Measurements from ENCODE around the gene GMPR2.
"Not testable (repeated sequence)": the region's sequence is repeated elsewhere in the genome, so short reads cannot be mapped to it uniquely, and the experiment has no call there.

The GMPR2 gene

DNA sequence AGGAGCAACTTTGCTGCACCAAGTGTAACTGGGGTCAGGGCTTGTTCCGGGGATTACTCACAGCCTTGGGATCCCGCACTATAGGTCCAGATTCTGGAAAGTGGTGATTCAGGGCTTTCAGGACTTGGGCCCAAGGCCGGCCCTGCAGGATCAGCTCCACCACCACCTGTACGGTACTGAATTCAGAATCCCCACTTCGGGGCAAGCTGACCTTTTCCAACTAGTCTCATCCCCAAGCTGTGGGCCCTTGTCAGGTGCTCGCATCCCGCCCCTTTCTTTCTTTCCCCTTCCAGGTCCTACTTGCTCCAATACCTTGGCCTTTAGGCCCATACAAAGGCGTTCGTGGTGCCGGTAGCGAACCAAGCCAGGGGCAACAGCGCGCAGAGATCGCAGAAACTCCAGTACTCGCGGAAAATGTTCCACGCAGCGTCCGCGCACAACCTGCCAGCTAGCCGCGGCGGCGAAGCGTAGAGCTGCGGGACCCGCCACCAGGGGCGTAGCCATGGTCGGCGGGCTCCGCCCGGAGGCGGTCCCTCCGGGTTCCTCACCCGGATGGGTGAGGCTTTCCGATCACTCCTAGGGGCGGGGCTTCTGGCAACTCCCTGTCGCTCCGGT, 9.2 kb downstream of the GMPR2 start:
- peak; percentile 96 for DNase-seq
- no peak overlapping the region for H4K8ac ChIP-seq (ENCODE audit: low read depth, low read length)
- H3K4me1 ChIP-seq (ENCODE audit: control insufficient read depth, low read depth, low read length) = peaks cover 5% of the 10 kb centered on the region
- H4K5ac ChIP-seq (ENCODE audit: low read length) = no peak overlapping the region
- H3K23ac ChIP-seq (ENCODE audit: low read length) = peak overlapping the region; percentile 75
- peaks cover 2% of the 10 kb centered on the region for H3K36me3 ChIP-seq (ENCODE audit: control insufficient read depth, insufficient read depth, low read length)
- no peaks in the 10 kb centered on the region for H3K27me3 ChIP-seq (ENCODE audit: insufficient read depth, low read length, poor library complexity)
- peak overlapping the region; percentile 96 for H3K56ac ChIP-seq (ENCODE audit: low read length)
- no CpG with 5 or more reads among the region's 39 CpGs for WGBS (ENCODE audit: extremely low coverage, insufficient coverage, low lambda C conversion rate)
- no peak overlapping the region for H2BK5ac ChIP-seq (ENCODE audit: low read length)
- no peak overlapping the region for H2BK15ac ChIP-seq (replicated peaks; ENCODE audit: low read depth)
- peak overlapping the region; percentile 82 for H3K27ac ChIP-seq (ENCODE audit: low read depth, low read length)
- no peak overlapping the region for H2AK5ac ChIP-seq (ENCODE audit: low read length)
- peak overlapping the region; percentile 79 for H3K9ac ChIP-seq (ENCODE audit: low read length)
- peak overlapping the region; percentile 66 for H3K4me3 ChIP-seq (ENCODE audit: low read length)
- no peak overlapping the region for H3K4ac ChIP-seq (ENCODE audit: low read depth, low read length)
- H3K79me2 ChIP-seq (ENCODE audit: control insufficient read depth, insufficient read depth, low read length) = no peaks in the 10 kb centered on the region
- no peak overlapping the region for H2BK120ac ChIP-seq (ENCODE audit: low read depth, low read length)
- peak overlapping the region; percentile 69 for H3K18ac ChIP-seq (ENCODE audit: low read length)
- peaks cover 4% of the 10 kb centered on the region for H3K79me1 ChIP-seq (ENCODE audit: low read length)
- peak overlapping the region; percentile 73 for H3K4me2 ChIP-seq (ENCODE audit: low read length)

DNA sequence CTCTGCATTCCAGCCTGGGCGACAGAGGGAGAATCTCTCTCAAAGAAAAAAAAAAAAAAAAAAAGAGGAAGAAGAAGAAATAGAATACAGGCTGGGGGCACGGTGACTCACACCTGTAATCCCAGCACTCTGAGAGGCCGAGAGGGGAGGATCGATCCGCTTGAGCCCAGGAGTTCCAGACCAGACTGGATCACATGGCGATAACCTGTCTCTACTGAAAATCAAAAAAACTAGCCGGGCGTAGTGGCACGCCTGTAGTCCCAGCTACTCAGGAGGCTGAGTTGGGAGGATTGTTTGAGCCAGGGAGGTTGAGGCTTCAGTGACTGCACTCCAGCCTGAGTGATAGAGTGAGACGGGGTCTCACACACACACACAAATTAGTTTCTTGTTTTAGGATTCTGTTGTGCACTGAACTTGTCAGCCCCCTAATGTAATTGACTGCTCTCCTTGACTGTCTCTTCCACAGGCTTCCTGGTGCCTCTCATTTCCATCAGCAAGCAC, 10.7 kb downstream of the GMPR2 start:
- Histone ChIP-seq H3K56ac (ENCODE audit: low read length) (peak overlapping the region; percentile 85), H3K27me3 (ENCODE audit: insufficient read depth, low read length, poor library complexity) (no peaks in the 10 kb centered on the region), H3K4me1 (ENCODE audit: control insufficient read depth, low read depth, low read length) (peaks cover 5% of the 10 kb centered on the region), H3K9ac (ENCODE audit: low read length) (peak overlapping the region; percentile 87), H2AK5ac (ENCODE audit: low read length) (peak overlapping the region; percentile 0), H3K79me1 (ENCODE audit: low read length) (peaks cover 4% of the 10 kb centered on the region), H3K27ac (ENCODE audit: low read depth, low read length) (peak overlapping the region; percentile 89), H3K23ac (ENCODE audit: low read length) (peak overlapping the region; percentile 11), H3K4ac (ENCODE audit: low read depth, low read length) (peak overlapping the region; percentile 41), H3K4me2 (ENCODE audit: low read length) (no peak overlapping the region), H3K36me3 (ENCODE audit: control insufficient read depth, insufficient read depth, low read length) (peaks cover 2% of the 10 kb centered on the region), H4K5ac (ENCODE audit: low read length) (no peak overlapping the region), H4K8ac (ENCODE audit: low read depth, low read length) (no peak overlapping the region), H2BK15ac (replicated peaks; ENCODE audit: low read depth) (no peak overlapping the region), H2BK5ac (ENCODE audit: low read length) (no peak overlapping the region), H2BK120ac (ENCODE audit: low read depth, low read length) (no peak overlapping the region), H3K4me3 (ENCODE audit: low read length) (no peak overlapping the region), H3K18ac (ENCODE audit: low read length) (peak overlapping the region; percentile 9), H3K79me2 (ENCODE audit: control insufficient read depth, insufficient read depth, low read length) (no peaks in the 10 kb centered on the region)
- peak; percentile 72 for DNase-seq
- WGBS (ENCODE audit: extremely low coverage, insufficient coverage, low lambda C conversion rate) = no CpG with 5 or more reads among the region's 10 CpGs

DNA sequence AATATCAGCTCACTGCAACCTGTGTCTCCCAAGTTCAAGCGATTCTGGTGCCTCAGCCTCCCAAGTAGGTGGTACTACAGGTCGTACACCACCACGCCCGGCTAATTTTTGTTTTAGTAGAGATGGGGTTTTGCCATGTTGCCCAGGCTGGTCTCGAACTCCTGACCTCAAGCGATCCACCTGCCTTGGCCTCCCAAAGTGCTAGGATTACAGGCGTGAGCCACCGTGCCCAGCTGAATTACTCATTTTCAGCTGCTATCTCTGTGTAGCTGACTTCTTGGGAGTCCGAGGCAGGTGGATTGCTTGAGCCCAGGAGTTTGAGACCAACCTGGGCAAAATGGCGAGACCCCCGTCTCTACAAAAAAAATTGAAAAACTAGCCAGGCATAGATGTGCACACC, 12.6 kb downstream of the GMPR2 start:
- H3K79me1 ChIP-seq (ENCODE audit: low read length); H3K27ac ChIP-seq (ENCODE audit: low read depth, low read length); H2BK15ac ChIP-seq (replicated peaks; ENCODE audit: low read depth); H3K4me1 ChIP-seq (ENCODE audit: control insufficient read depth, low read depth, low read length); H2AK5ac ChIP-seq (ENCODE audit: low read length); H2BK5ac ChIP-seq (ENCODE audit: low read length); H3K9ac ChIP-seq (ENCODE audit: low read length); H3K4me3 ChIP-seq (ENCODE audit: low read length); H3K4ac ChIP-seq (ENCODE audit: low read depth, low read length); H3K36me3 ChIP-seq (ENCODE audit: control insufficient read depth, insufficient read depth, low read length); DNase-seq; H3K18ac ChIP-seq (ENCODE audit: low read length); H3K23ac ChIP-seq (ENCODE audit: low read length); H2BK120ac ChIP-seq (ENCODE audit: low read depth, low read length); H3K79me2 ChIP-seq (ENCODE audit: control insufficient read depth, insufficient read depth, low read length); H3K56ac ChIP-seq (ENCODE audit: low read length); H3K4me2 ChIP-seq (ENCODE audit: low read length); H3K27me3 ChIP-seq (ENCODE audit: insufficient read depth, low read length, poor library complexity); H4K5ac ChIP-seq (ENCODE audit: low read length); H4K8ac ChIP-seq (ENCODE audit: low read depth, low read length): not testable (repeated sequence)
- WGBS (ENCODE audit: extremely low coverage, insufficient coverage, low lambda C conversion rate) = no CpG with 5 or more reads among the region's 11 CpGs

DNA sequence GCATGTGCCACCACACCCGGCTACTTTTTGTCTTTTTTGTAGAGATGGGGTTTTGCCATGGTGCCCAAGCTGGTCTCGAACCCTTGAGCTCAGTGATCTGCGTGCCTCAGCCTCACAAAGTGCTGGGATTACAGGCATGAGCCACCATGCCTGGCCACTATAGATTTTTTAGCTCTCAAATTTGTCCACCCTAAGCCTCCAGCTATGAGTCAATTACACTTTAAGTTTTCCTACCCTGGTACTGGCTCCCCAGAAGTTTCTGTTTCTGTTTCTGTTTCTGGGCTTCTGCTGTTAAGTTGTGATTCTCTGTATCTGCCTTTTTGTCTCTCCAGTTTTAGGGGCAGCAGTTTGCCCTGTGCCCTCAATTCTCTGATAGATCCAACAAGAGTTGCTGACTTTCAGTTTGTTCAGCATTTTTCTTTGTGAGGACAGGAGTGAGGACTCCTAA, 14.1 kb downstream of the GMPR2 start:
- Histone ChIP-seq H3K56ac (ENCODE audit: low read length) (no peak overlapping the region), H3K79me1 (ENCODE audit: low read length) (no peaks in the 10 kb centered on the region), H2BK5ac (ENCODE audit: low read length) (no peak overlapping the region), H3K79me2 (ENCODE audit: control insufficient read depth, insufficient read depth, low read length) (no peaks in the 10 kb centered on the region), H3K23ac (ENCODE audit: low read length) (no peak overlapping the region), H3K9ac (ENCODE audit: low read length) (no peak overlapping the region), H4K8ac (ENCODE audit: low read depth, low read length) (no peak overlapping the region), H3K4ac (ENCODE audit: low read depth, low read length) (no peak overlapping the region), H2BK120ac (ENCODE audit: low read depth, low read length) (no peak overlapping the region), H3K4me1 (ENCODE audit: control insufficient read depth, low read depth, low read length) (peaks cover 2% of the 10 kb centered on the region), H3K4me2 (ENCODE audit: low read length) (no peak overlapping the region), H3K27me3 (ENCODE audit: insufficient read depth, low read length, poor library complexity) (no peaks in the 10 kb centered on the region), H3K18ac (ENCODE audit: low read length) (no peak overlapping the region), H2AK5ac (ENCODE audit: low read length) (no peak overlapping the region), H3K27ac (ENCODE audit: low read depth, low read length) (no peak overlapping the region), H4K5ac (ENCODE audit: low read length) (no peak overlapping the region), H3K4me3 (ENCODE audit: low read length) (no peak overlapping the region), H2BK15ac (replicated peaks; ENCODE audit: low read depth) (no peak overlapping the region), H3K36me3 (ENCODE audit: control insufficient read depth, insufficient read depth, low read length) (no peaks in the 10 kb centered on the region)
- WGBS (ENCODE audit: extremely low coverage, insufficient coverage, low lambda C conversion rate) = no CpG with 5 or more reads among the region's 3 CpGs
- no peak for DNase-seq

DNA sequence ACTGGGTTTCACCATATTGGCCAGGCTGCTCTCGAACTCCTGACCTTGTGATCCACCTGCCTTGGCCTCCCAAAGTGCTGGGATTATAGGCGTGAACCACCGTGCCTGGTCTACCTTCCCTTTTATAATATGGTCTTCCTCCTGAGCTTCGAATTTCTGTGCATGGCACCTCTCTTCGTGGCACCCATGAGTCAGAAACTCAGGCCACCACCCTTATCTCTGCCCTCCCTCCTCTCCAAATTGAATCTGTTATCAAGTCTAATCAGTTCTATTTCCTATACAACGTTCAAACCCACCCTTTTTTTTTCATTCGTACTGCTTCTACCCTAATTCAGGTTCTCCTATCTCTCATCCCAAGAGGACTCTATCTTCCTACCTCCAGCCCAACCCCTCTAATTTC, 14.7 kb downstream of the GMPR2 start:
- Histone ChIP-seq H3K27ac (ENCODE audit: low read depth, low read length) (no peak overlapping the region), H3K4me1 (ENCODE audit: control insufficient read depth, low read depth, low read length) (peaks cover 2% of the 10 kb centered on the region), H3K18ac (ENCODE audit: low read length) (no peak overlapping the region), H3K4ac (ENCODE audit: low read depth, low read length) (no peak overlapping the region), H2BK5ac (ENCODE audit: low read length) (no peak overlapping the region), H3K79me2 (ENCODE audit: control insufficient read depth, insufficient read depth, low read length) (no peaks in the 10 kb centered on the region), H3K36me3 (ENCODE audit: control insufficient read depth, insufficient read depth, low read length) (no peaks in the 10 kb centered on the region), H3K9ac (ENCODE audit: low read length) (no peak overlapping the region), H2AK5ac (ENCODE audit: low read length) (no peak overlapping the region), H4K8ac (ENCODE audit: low read depth, low read length) (no peak overlapping the region), H2BK15ac (replicated peaks; ENCODE audit: low read depth) (no peak overlapping the region), H3K79me1 (ENCODE audit: low read length) (no peaks in the 10 kb centered on the region), H3K27me3 (ENCODE audit: insufficient read depth, low read length, poor library complexity) (no peaks in the 10 kb centered on the region), H3K4me3 (ENCODE audit: low read length) (no peak overlapping the region), H2BK120ac (ENCODE audit: low read depth, low read length) (no peak overlapping the region), H4K5ac (ENCODE audit: low read length) (no peak overlapping the region), H3K23ac (ENCODE audit: low read length) (no peak overlapping the region), H3K4me2 (ENCODE audit: low read length) (no peak overlapping the region), H3K56ac (ENCODE audit: low read length) (no peak overlapping the region)
- WGBS (ENCODE audit: extremely low coverage, insufficient coverage, low lambda C conversion rate) = 100% methylated on average over 2 of the region's 7 CpGs
- DNase-seq = no peak
